Effector memory CD4-positive, alpha-beta T cell (primary cell): ENCODE results near the gene CASP6.
A peak's percentile ranks its signal among the peaks of the same experiment; 100 is the strongest.

Source experiments
- DNase-seq, 3 donors: peaks; one replicate each; pipeline ENCODE4 v3.0.0-alpha.2; 2020
- H3K27ac ChIP-seq: 2 replicates; pipeline ENCODE4 v1.7.0; 2013; ENCODE audit warnings: mild to moderate bottlenecking, low read length, moderate library complexity; ENCODE audit not compliant: insufficient read depth, poor library complexity, severe bottlenecking
- H3K27me3 ChIP-seq: replicated peaks from 2 replicates; pipeline ENCODE4 v1.7.0; 2013; ENCODE audit warnings: mild to moderate bottlenecking, low read length; ENCODE audit not compliant: insufficient read depth, control insufficient read depth, poor library complexity, severe bottlenecking
- H3K36me3 ChIP-seq: 2 replicates; pipeline ENCODE4 v1.7.0; 2013; ENCODE audit warnings: mild to moderate bottlenecking, low read length, moderate library complexity; ENCODE audit not compliant: control insufficient read depth, insufficient read depth
- H3K4me1 ChIP-seq: 2 replicates; pipeline ENCODE4 v1.7.0; 2013; ENCODE audit warnings: low read length, mild to moderate bottlenecking; ENCODE audit not compliant: control insufficient read depth, insufficient read depth, poor library complexity, severe bottlenecking
- H3K4me3 ChIP-seq: 2 replicates; pipeline ENCODE4 v1.7.0; 2013; ENCODE audit warnings: low read length, low read depth, mild to moderate bottlenecking; ENCODE audit not compliant: insufficient read depth, poor library complexity, severe bottlenecking
- H3K9me3 ChIP-seq: 2 replicates; pipeline ENCODE4 v1.7.0; 2013; ENCODE audit warnings: mild to moderate bottlenecking, low read length, moderate library complexity; ENCODE audit not compliant: control insufficient read depth

CASP6 gene

DNA sequence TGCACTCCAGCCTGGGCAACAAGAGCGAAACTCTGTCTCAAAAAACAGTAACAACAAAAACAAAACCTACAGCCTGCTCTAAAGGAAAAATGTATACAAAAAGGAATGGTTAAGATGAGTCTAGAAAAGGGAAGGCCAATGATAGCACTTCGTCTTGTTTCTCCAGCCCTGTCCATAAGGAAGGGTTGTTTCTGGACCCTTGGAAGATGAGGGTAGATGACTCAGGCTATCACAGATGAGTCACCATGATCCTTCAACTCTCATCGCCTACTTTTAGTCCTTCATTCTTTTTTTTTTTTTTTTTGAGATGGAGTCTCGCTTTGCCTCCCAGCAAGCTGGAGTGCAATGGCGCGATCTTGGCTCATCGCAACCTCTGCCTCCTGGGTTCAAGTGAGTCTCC, 17.8 kb upstream of the CASP6 start:
- no peak for DNase-seq

GRCh38 chr4:109719604-109720003, 16.4 kb upstream of the CASP6 start:
- H3K27ac ChIP-seq: no peak overlapping the region
- no peak overlapping the region for H3K4me3 ChIP-seq
- peaks cover 5% of the 10 kb centered on the region for H3K36me3 ChIP-seq
- H3K9me3 ChIP-seq: no peaks in the 10 kb centered on the region
- no peaks in the 10 kb centered on the region for H3K27me3 ChIP-seq
- no peak for DNase-seq
- H3K4me1 ChIP-seq: no peaks in the 10 kb centered on the region

More for the DNA sequence above, 17.8 kb upstream of the CASP6 start:
- H3K9me3 ChIP-seq: no peaks in the 10 kb centered on the region
- H3K4me1 ChIP-seq: no peaks in the 10 kb centered on the region
- no peak overlapping the region for H3K27ac ChIP-seq
- H3K27me3 ChIP-seq: no peaks in the 10 kb centered on the region
- H3K4me3 ChIP-seq: no peak overlapping the region
- H3K36me3 ChIP-seq: peaks cover 5% of the 10 kb centered on the region

DNA sequence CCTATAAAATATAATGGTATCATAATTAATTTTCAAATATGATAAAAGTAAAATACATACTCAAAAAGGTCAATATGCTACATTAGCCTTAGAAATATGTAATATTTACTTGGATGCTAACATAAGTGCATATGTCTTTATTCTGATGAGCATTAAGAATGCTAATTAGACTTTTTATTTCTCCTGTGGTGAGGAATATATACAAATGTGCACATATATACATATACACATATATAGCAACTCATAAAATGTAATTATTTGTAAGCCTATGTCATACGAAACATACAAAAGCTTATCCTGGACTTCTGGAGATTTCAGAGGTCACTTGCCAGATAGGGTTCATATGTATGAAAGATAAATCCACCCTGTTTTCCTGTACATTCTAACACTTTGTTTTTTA, 15.5 kb upstream of the CASP6 start:
- no peak overlapping the region for H3K27ac ChIP-seq
- H3K9me3 ChIP-seq: no peaks in the 10 kb centered on the region
- no peaks in the 10 kb centered on the region for H3K4me1 ChIP-seq
- no peak overlapping the region for H3K4me3 ChIP-seq
- no peaks in the 10 kb centered on the region for H3K27me3 ChIP-seq
- peaks cover 8% of the 10 kb centered on the region for H3K36me3 ChIP-seq
- DNase-seq: no peak

DNA sequence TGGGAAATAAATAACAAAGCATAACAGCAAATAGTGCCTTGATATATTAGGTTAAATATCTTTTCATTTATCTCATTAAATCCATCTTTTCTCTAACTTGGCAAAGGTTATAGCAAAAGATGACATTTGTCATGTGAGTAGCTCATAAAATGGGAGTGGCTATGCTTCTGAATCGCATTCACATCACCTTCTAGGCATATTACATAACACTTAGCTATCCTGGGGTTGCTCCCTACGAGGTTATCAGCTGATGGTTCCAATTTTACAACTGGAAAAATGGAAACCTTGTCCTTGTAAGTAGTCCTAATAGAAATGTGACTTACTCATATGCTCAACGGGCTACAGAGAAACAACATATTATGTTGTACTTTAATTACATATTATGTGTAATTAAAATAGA, 10.3 kb upstream of the CASP6 start:
- Histone ChIP-seq H3K27ac (no peak overlapping the region), H3K4me3 (no peak overlapping the region), H3K27me3 (no peaks in the 10 kb centered on the region), H3K4me1 (no peaks in the 10 kb centered on the region), H3K9me3 (no peaks in the 10 kb centered on the region), H3K36me3 (peaks cover 8% of the 10 kb centered on the region)
- no peak for DNase-seq

- Histone ChIP-seq H3K27ac (no peak overlapping the region), H3K36me3 (no peaks in the 10 kb centered on the region), H3K27me3 (no peaks in the 10 kb centered on the region), H3K4me1 (peaks cover 2% of the 10 kb centered on the region), H3K4me3 (no peak overlapping the region), H3K9me3 (no peaks in the 10 kb centered on the region)
- no peak for DNase-seq
Observed at GRCh38 chr4:109708990-109709389, 5.7 kb upstream of the CASP6 start.

GRCh38 chr4:109708435-109708834, 5.2 kb upstream of the CASP6 start:
- H3K27me3 ChIP-seq: no peaks in the 10 kb centered on the region
- H3K27ac ChIP-seq: no peak overlapping the region
- no peak for DNase-seq
- H3K9me3 ChIP-seq: no peaks in the 10 kb centered on the region
- no peaks in the 10 kb centered on the region for H3K36me3 ChIP-seq
- no peak overlapping the region for H3K4me3 ChIP-seq
- peaks cover 4% of the 10 kb centered on the region for H3K4me1 ChIP-seq

DNA sequence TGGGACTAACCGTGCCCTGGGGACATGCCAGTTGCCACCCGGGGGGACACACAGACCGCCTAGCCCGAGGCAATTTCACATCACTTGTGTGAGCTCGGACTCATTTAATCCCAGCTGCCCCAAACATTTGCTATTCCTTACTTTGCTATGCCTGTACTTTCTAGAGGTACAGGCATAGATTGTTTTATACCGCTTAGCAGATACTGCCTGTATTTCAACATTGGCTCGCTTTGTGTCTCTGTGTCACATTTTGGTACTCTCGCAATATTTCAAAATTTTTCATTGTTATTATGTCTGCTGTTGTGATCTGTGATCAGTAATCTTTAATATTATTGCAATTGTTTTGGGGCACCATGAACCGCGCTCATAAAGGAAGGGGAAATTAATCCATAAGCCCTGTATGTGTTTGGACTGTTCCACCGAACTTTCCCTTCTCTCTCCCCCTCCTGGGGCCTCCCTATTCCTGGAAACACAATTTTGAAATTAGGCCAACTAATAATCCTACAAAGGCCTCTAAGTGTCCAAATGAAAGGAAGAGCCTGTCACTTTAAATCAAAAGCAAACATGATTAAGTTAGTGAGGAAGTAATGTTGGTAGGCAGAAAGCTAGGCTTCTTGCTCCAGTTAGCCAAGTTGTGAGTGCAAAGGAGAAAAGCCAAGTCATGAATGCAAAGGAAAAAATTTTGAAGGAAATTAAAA, 568 bp upstream of the CASP6 start:
- no peak for DNase-seq
- Histone ChIP-seq H3K27me3 (no peaks in the 10 kb centered on the region), H3K9me3 (no peaks in the 10 kb centered on the region), H3K27ac (peak overlapping the region; percentile 65), H3K36me3 (no peaks in the 10 kb centered on the region), H3K4me3 (peak overlapping the region; percentile 79), H3K4me1 (peaks cover 9% of the 10 kb centered on the region)

DNA sequence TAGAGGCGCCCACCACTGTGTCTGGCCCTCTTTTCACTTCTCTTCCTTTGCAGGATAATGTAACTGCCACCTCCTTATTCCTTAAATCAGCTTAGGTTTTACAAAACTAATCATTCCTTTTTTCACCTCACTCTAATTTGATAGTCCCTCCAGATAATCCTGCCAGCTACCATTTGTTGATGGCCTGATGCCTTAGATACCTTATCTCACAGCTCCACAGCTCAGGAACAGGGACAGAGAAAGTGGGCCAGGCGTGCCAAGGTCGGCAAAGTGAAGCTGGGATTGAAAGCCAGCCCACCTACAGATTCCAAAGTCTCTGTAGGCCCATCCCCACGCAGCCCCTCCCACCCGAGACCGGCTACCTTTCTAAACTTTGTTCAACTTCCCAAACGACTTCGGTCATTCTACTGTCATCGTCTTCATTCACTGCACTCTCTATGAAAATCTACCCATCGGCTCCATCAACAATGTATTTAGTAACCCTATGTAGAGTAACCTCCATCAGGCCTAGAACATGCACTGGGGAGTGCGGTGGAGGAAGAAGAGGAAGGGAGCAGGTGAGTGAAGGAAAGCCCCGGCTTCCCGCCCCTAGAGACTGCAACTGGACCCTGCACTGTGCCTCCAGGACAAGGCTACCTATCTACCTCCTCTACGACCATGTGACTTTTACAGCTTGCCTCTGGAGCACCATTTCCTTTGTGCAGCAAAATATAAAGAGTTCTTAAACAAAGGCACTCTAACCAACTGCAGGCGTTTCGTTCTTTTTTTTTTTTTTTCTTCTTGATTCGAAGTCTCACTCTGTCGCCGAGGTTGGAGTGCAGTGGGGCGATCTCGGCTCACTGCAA, 1.5 kb downstream of the CASP6 start:
- Histone ChIP-seq H3K36me3 (peaks cover 9% of the 10 kb centered on the region), H3K4me1 (peaks cover 9% of the 10 kb centered on the region), H3K9me3 (no peaks in the 10 kb centered on the region), H3K27ac (peak overlapping the region; percentile 65), H3K4me3 (peak overlapping the region; percentile 79), H3K27me3 (no peaks in the 10 kb centered on the region)
- no peak for DNase-seq

DNA sequence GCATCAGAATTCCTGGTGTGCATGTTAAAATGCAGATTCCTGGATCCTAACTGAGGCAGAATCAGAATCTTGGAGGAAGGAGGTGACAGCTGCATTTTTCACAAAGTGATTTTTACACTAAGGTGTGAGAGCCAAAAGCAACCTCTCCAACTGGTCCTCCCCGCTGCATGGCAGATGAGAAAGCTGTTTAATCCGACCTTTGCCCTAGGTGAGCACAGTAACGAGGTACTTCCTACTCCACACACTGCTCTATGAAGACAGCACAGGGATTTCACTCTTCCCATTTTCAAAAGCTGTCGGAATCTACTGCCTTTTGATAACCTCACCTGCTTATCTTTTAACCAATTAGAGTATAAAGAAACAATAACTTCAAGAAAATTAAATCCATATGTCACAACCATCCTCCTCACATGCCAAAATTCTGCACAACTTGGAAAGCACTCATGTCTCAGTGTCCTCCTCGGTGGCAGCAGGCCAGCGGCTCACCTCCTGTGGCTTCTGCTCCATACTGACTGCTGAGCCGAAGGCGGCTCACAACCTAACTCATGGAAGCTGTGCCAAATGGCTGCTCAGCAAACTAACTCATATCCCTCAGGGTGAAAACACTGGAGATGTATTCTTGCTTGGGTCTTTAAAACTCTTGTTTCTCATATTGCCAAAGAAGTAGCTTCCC, 3.6 kb downstream of the CASP6 start:
- H3K27ac ChIP-seq: no peak overlapping the region
- no peaks in the 10 kb centered on the region for H3K9me3 ChIP-seq
- no peak overlapping the region for H3K4me3 ChIP-seq
- peaks cover 9% of the 10 kb centered on the region for H3K36me3 ChIP-seq
- H3K27me3 ChIP-seq: no peaks in the 10 kb centered on the region
- no peak for DNase-seq
- H3K4me1 ChIP-seq: peaks cover 9% of the 10 kb centered on the region

GRCh38 chr4:109698656-109699055, 4.6 kb downstream of the CASP6 start:
- H3K27ac ChIP-seq: no peak overlapping the region
- H3K36me3 ChIP-seq: peaks cover 17% of the 10 kb centered on the region
- H3K9me3 ChIP-seq: no peaks in the 10 kb centered on the region
- peaks cover 6% of the 10 kb centered on the region for H3K4me1 ChIP-seq
- no peak overlapping the region for H3K4me3 ChIP-seq
- no peaks in the 10 kb centered on the region for H3K27me3 ChIP-seq
- DNase-seq: no peak
